KMS-11 (cell line): ENCODE data around the gene CLSTN1.
A peak's percentile ranks its signal among the peaks of the same experiment; 100 is the strongest.

ENCODE experiments used
- H2AFZ ChIP-seq: fragments of 200-600 bp; sonication (generic); 2 replicates; pipeline ENCODE4 v1.6.1; 2016; ENCODE audit warnings: antibody characterized with exemption, mixed run types, low read depth
- H3K27ac ChIP-seq: fragments of 200-600 bp; sonication (generic); 2 replicates; pipeline ENCODE4 v1.6.1; 2016; ENCODE audit warnings: mild to moderate bottlenecking, mixed run types
- H3K27me3 ChIP-seq: fragments of 200-600 bp; sonication (generic); 2 replicates; pipeline ENCODE4 v1.6.1; 2017; ENCODE audit warnings: mild to moderate bottlenecking, low read depth, mixed run types, moderate library complexity; ENCODE audit not compliant: insufficient read depth
- H3K36me3 ChIP-seq: fragments of 200-600 bp; sonication (generic); 2 replicates; pipeline ENCODE4 v1.6.1; 2017; ENCODE audit warnings: mild to moderate bottlenecking, mixed run types; ENCODE audit not compliant: insufficient read depth
- H3K4me1 ChIP-seq: fragments of 200-600 bp; sonication (generic); 2 replicates; pipeline ENCODE4 v1.6.1; 2016; ENCODE audit warnings: mild to moderate bottlenecking, low read depth, mixed run types; ENCODE audit not compliant: poor library complexity, severe bottlenecking
- H3K4me2 ChIP-seq: fragments of 200-600 bp; sonication (generic); 2 replicates; pipeline ENCODE4 v1.7.0; 2016; ENCODE audit warnings: mild to moderate bottlenecking, mixed run types
- H3K4me3 ChIP-seq: fragments of 200-600 bp; sonication (generic); IDR thresholded peaks from 2 replicates; pipeline ENCODE4 v1.6.1; 2017; ENCODE audit warnings: low read depth, low read length, mixed read lengths; ENCODE audit not compliant: insufficient read depth
- H3K79me2 ChIP-seq: fragments of 200-600 bp; sonication (generic); 2 replicates; pipeline ENCODE4 v1.6.1; 2016; ENCODE audit warnings: low read depth, mixed run types; ENCODE audit not compliant: insufficient read depth
- H3K9ac ChIP-seq: fragments of 200-600 bp; sonication (generic); 2 replicates; pipeline ENCODE4 v1.6.1; 2016; ENCODE audit warnings: mild to moderate bottlenecking, mixed run types
- H4K20me1 ChIP-seq: fragments of 200-600 bp; sonication (generic); 2 replicates; pipeline ENCODE4 v1.6.1; 2016; ENCODE audit warnings: mild to moderate bottlenecking, mixed run types; ENCODE audit not compliant: insufficient read depth
- CTCF ChIP-seq: fragments of 200-600 bp; sonication (generic); conservative IDR thresholded peaks from 2 replicates; pipeline ENCODE4 v1.6.1; 2017; ENCODE audit warnings: low read depth, mild to moderate bottlenecking, antibody characterized with exemption, low read length, moderate library complexity, mixed read lengths

Gene CLSTN1

DNA sequence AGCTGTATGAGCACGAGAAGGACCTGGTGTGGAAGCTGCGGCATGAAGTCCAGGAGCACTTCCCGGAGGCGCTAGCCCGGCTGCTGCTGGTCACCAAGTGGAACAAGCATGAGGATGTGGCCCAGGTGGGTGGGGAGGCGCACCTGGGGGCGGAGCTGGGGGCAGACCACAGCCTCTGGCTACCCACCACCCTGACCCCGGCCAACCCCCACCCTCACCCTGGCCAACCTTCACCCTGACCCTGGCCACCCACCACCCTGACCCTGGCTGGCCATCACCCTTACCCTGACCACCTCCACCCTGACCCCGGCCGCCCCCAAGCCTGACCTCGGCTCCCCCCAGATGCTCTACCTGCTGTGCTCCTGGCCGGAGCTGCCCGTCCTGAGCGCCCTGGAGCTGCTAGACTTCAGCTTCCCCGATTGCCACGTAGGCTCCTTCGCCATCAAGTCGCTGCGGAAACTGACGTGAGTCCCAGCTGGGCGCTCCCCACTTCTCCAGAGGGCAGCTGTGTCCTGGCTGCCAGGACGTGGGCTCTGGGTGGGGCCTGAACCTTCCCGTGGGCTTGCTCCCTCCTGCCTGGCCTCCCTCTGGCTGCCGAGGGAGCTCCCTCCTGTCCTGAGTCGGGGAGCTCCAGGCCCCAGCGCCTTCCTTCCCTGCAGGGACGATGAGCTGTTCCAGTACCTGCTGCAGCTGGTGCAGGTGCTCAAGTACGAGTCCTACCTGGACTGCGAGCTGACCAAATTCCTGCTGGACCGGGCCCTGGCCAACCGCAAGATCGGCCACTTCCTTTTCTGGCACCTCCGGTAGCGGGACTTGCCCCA is 102.8 kb downstream of the CLSTN1 start:
- Histone ChIP-seq H3K4me1 (peaks cover 5% of the 10 kb centered on the region), H3K4me2 (no peak overlapping the region), H3K4me3 (no peak overlapping the region), H3K79me2 (no peaks in the 10 kb centered on the region), H3K9ac (no peak overlapping the region), H4K20me1 (no peaks in the 10 kb centered on the region), H3K27me3 (no peaks in the 10 kb centered on the region), H3K36me3 (no peaks in the 10 kb centered on the region), H2AFZ (peak overlapping the region; percentile 45; the same call in 1 of the 2 replicates), H3K27ac (no peak overlapping the region)
- no peak for TF ChIP-seq CTCF

DNA sequence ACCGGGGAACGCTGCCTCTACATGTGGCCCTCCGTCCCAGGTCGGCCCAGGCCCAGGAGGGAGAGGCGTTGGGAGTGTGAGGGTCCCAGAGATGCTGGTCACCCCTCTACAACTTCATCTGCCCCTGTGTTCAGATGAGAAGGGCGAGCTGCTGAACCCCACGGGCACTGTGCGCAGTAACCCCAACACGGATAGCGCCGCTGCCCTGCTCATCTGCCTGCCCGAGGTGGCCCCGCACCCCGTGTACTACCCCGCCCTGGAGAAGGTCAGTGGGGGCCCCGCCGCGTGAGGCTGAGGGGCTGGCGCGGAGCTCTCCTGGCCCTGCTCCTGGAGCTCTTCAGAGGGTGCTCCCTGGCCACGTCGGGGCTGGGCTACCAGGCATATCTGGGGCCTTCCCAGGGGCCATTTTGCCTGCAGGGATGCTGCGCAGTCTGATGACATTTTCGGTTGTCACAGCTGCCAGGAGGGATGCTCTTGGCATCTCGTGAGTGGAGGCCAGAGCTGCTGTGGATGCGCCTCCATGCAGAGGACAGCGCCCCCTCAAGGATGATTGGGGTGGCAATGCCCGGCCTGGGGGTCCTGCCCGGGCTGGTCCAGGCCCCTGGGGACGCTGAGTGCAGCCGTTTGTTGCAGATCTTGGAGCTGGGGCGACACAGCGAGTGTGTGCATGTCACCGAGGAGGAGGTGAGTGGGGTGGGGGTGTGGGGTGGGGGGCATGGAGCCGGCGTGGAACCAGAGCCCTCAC is 103.6 kb downstream of the CLSTN1 start:
- Histone ChIP-seq H2AFZ (no peak overlapping the region), H3K36me3 (no peaks in the 10 kb centered on the region), H3K9ac (no peak overlapping the region), H4K20me1 (no peaks in the 10 kb centered on the region), H3K27ac (no peak overlapping the region), H3K4me1 (peaks cover 5% of the 10 kb centered on the region), H3K79me2 (no peaks in the 10 kb centered on the region), H3K27me3 (no peaks in the 10 kb centered on the region), H3K4me2 (no peak overlapping the region), H3K4me3 (no peak overlapping the region)
- no peak; the same call in 1 of the 2 replicates for TF ChIP-seq CTCF

- TF ChIP-seq CTCF = no peak
- no peak overlapping the region for H3K9ac ChIP-seq
- no peaks in the 10 kb centered on the region for H3K79me2 ChIP-seq
- no peaks in the 10 kb centered on the region for H3K27me3 ChIP-seq
- H4K20me1 ChIP-seq = no peaks in the 10 kb centered on the region
- H3K4me3 ChIP-seq = no peak overlapping the region
- H2AFZ ChIP-seq = no peak overlapping the region
- H3K27ac ChIP-seq = no peak overlapping the region
- H3K4me1 ChIP-seq = peaks cover 5% of the 10 kb centered on the region
- H3K4me2 ChIP-seq = no peak overlapping the region
- no peaks in the 10 kb centered on the region for H3K36me3 ChIP-seq
These were observed 105.6 kb downstream of the CLSTN1 start for GRCh38 chr1:9718006-9718680.

- H3K27me3 ChIP-seq = no peaks in the 10 kb centered on the region
- H3K4me3 ChIP-seq = no peak overlapping the region
- no peak overlapping the region for H3K27ac ChIP-seq
- H3K4me2 ChIP-seq = no peak overlapping the region
- H3K79me2 ChIP-seq = no peaks in the 10 kb centered on the region
- H3K9ac ChIP-seq = no peak overlapping the region
- H2AFZ ChIP-seq = no peak overlapping the region
- TF ChIP-seq CTCF = no peak
- no peaks in the 10 kb centered on the region for H3K36me3 ChIP-seq
- no peaks in the 10 kb centered on the region for H4K20me1 ChIP-seq
- H3K4me1 ChIP-seq = peaks cover 5% of the 10 kb centered on the region
These were observed 106.4 kb downstream of the CLSTN1 start for GRCh38 chr1:9717193-9718005.
